KMS-11 (cell line): ENCODE data around the gene TSPO.

Experiments
- H2AFZ ChIP-seq: fragments of 200-600 bp; sonication (generic); 2 replicates; pipeline ENCODE4 v1.6.1; 2016; ENCODE audit warnings: antibody characterized with exemption, mixed run types, low read depth
- H3K27ac ChIP-seq: fragments of 200-600 bp; sonication (generic); 2 replicates; pipeline ENCODE4 v1.6.1; 2016; ENCODE audit warnings: mild to moderate bottlenecking, mixed run types
- H3K27me3 ChIP-seq: fragments of 200-600 bp; sonication (generic); 2 replicates; pipeline ENCODE4 v1.6.1; 2017; ENCODE audit warnings: mild to moderate bottlenecking, low read depth, mixed run types, moderate library complexity; ENCODE audit not compliant: insufficient read depth
- H3K36me3 ChIP-seq: fragments of 200-600 bp; sonication (generic); 2 replicates; pipeline ENCODE4 v1.6.1; 2017; ENCODE audit warnings: mild to moderate bottlenecking, mixed run types; ENCODE audit not compliant: insufficient read depth
- H3K4me1 ChIP-seq: fragments of 200-600 bp; sonication (generic); 2 replicates; pipeline ENCODE4 v1.6.1; 2016; ENCODE audit warnings: mild to moderate bottlenecking, low read depth, mixed run types; ENCODE audit not compliant: poor library complexity, severe bottlenecking
- H3K4me2 ChIP-seq: fragments of 200-600 bp; sonication (generic); 2 replicates; pipeline ENCODE4 v1.7.0; 2016; ENCODE audit warnings: mild to moderate bottlenecking, mixed run types
- H3K4me3 ChIP-seq: fragments of 200-600 bp; sonication (generic); IDR thresholded peaks from 2 replicates; pipeline ENCODE4 v1.6.1; 2017; ENCODE audit warnings: low read depth, low read length, mixed read lengths; ENCODE audit not compliant: insufficient read depth
- H3K79me2 ChIP-seq: fragments of 200-600 bp; sonication (generic); 2 replicates; pipeline ENCODE4 v1.6.1; 2016; ENCODE audit warnings: low read depth, mixed run types; ENCODE audit not compliant: insufficient read depth
- H3K9ac ChIP-seq: fragments of 200-600 bp; sonication (generic); 2 replicates; pipeline ENCODE4 v1.6.1; 2016; ENCODE audit warnings: mild to moderate bottlenecking, mixed run types
- H4K20me1 ChIP-seq: fragments of 200-600 bp; sonication (generic); 2 replicates; pipeline ENCODE4 v1.6.1; 2016; ENCODE audit warnings: mild to moderate bottlenecking, mixed run types; ENCODE audit not compliant: insufficient read depth
- CTCF ChIP-seq: fragments of 200-600 bp; sonication (generic); conservative IDR thresholded peaks from 2 replicates; pipeline ENCODE4 v1.6.1; 2017; ENCODE audit warnings: low read depth, mild to moderate bottlenecking, antibody characterized with exemption, low read length, moderate library complexity, mixed read lengths

TSPO gene

GRCh38 chr22:43171607-43172006, 20.2 kb downstream of the TSPO start:
- H3K27ac ChIP-seq = no peak overlapping the region
- no peak overlapping the region for H2AFZ ChIP-seq
- no peaks in the 10 kb centered on the region for H3K36me3 ChIP-seq
- no peaks in the 10 kb centered on the region for H3K79me2 ChIP-seq
- no peaks in the 10 kb centered on the region for H3K4me1 ChIP-seq
- no peak overlapping the region for H3K9ac ChIP-seq
- no peak for TF ChIP-seq CTCF
- H3K4me3 ChIP-seq = no peak overlapping the region
- no peak overlapping the region for H3K4me2 ChIP-seq
- no peaks in the 10 kb centered on the region for H3K27me3 ChIP-seq
- no peaks in the 10 kb centered on the region for H4K20me1 ChIP-seq

- Histone ChIP-seq H3K27me3 (no peaks in the 10 kb centered on the region), H3K36me3 (no peaks in the 10 kb centered on the region), H3K27ac (no peak overlapping the region), H3K4me1 (no peaks in the 10 kb centered on the region), H3K4me2 (no peak overlapping the region), H2AFZ (no peak overlapping the region), H3K9ac (no peak overlapping the region), H4K20me1 (no peaks in the 10 kb centered on the region), H3K4me3 (no peak overlapping the region), H3K79me2 (no peaks in the 10 kb centered on the region)
- no peak for TF ChIP-seq CTCF
These were observed 20.8 kb downstream of the TSPO start for GRCh38 chr22:43172191-43172590.

- Histone ChIP-seq H3K4me1 (no peaks in the 10 kb centered on the region), H3K27me3 (no peaks in the 10 kb centered on the region), H4K20me1 (no peaks in the 10 kb centered on the region), H3K4me2 (no peak overlapping the region), H3K27ac (no peak overlapping the region), H3K79me2 (no peaks in the 10 kb centered on the region), H2AFZ (no peak overlapping the region), H3K36me3 (no peaks in the 10 kb centered on the region), H3K4me3 (no peak overlapping the region), H3K9ac (no peak overlapping the region)
- TF ChIP-seq CTCF = no peak
These were observed 22.2 kb downstream of the TSPO start for GRCh38 chr22:43173566-43173965.

- Histone ChIP-seq H3K4me3 (no peak overlapping the region), H3K27ac (no peak overlapping the region), H3K9ac (no peak overlapping the region), H3K79me2 (no peaks in the 10 kb centered on the region), H3K36me3 (no peaks in the 10 kb centered on the region), H3K4me2 (no peak overlapping the region), H2AFZ (no peak overlapping the region), H4K20me1 (no peaks in the 10 kb centered on the region), H3K27me3 (no peaks in the 10 kb centered on the region), H3K4me1 (no peaks in the 10 kb centered on the region)
- no peak for TF ChIP-seq CTCF
These were observed 22.8 kb downstream of the TSPO start for GRCh38 chr22:43173976-43174720.
